HL-60/S4 treated with phorbol 12-myristate 13-acetate at 8.2 ng/mL for 4 days and 3 days (cell line): Measurements from ENCODE around the gene C14orf132.

Source experiments
- in situ Hi-C: fragments of 300-500 bp; cut with MboI; formaldehyde crosslinking; loops from 2 replicates; pipeline ENCODE4 v1.15.0; 2022; ENCODE audit warnings: low sequenced_read_pairs

The C14orf132 gene

DNA sequence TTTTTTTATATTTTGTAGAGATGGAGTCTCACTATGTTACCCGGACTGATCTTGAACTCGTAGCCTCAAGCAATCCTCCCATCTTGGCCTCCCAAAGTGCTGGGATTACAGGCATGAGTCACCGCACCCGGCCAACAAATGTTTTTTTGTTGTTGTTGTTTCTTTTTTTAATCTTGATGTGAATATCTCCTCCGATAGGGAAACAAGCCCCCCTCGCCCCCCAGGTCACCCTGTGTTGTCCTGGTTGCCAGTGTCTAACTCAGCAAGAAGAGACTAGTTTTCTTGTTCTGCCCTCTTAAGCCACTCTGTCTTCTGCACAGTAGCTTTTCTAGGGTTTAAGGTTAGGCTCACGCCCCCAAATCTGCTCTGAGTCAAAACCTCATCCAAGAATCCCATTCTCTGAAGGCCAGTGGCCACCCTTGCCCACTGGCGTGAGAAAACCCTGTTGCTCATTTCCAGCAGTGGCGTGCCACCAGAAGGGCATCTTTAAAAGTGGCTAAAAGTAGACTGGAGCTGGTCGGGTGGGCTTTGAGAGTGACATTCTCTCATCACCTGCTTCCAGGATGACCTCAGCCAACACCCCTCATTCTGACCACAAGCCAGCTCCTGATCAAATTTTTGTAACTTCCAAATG lies 42.7 kb downstream of the C14orf132 start:
- in situ Hi-C loops = loop anchor here (25.0 kb wide), 1 partner anchor 355 kb away; no protein-coding TSS in a partner anchor

DNA sequence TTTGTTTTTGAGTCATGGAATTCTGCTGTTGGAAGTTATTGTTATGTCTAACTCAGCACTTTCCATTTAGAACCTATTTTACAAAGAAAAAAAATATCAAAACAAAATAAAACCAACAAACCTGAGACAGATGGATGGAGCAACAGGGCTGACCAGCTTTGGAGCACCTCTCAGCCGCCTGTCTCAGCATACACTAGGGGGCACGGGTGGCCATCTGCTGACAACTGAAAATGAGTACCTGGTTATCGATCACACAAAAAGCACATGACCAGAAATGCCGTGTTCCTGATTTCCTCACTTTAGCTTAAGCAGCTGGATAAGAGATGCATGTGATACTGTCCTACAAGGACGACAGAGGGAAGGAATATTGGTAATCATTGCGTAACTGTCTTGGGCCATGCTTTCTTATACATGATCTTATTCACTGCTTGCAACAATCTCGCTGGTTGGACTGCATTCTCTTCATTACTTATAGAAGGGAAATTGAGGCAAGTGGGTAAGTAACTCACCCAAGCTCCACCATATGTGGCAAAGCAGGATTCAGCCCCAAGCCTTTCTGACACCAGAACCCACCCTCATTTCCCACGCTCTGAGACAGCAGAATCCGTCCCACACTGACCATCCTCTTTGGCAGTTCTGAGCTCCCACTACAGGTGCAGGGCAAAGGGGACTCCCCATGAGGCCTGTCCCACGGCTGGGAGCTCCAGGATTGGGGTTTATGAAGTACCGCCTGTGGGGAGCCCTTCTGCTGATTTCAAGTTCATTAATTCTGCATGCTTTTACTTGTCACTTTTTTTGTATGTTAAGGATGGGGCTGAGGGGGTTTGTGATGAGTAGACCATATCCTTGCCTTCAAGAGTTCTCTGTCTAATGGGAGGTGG lies 43.5 kb downstream of the C14orf132 start:
- in situ Hi-C loops = loop anchor here (25.0 kb wide), 1 partner anchor 355 kb away; no protein-coding TSS in a partner anchor

DNA sequence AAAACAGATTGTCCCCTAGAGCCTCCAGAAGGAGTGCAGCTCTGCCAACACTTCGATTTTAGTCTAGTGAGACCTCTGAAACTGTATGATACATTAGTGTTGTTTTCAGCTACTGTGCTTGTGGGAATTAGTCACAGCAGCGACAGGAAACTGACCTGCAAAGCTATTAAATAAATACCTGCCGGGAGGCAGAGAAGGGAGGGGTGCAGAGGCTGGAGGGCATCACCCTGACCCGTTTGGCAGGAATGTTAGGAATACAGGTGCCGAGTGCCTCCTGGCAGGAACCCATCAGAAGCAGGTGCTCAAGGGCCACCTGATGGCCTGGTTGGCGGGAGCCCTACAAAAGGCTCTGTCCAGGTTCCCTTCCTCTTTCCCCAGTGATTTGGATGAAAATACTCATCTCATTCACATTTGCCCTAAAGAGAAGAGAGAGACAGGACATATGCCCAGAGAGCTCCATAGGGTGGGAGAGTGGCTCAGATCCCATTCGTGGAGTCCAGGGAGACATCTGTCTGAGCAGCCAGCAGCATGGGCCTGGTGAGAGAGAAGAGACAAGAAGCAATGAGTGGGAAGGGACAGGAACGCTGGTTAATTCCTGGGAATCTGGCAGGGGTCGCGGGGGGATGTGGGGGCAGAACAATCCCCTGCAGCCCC lies 44.6 kb downstream of the C14orf132 start:
- in situ Hi-C loops = loop anchor here (25.0 kb wide), 1 partner anchor 354 kb away; no protein-coding TSS in a partner anchor

DNA sequence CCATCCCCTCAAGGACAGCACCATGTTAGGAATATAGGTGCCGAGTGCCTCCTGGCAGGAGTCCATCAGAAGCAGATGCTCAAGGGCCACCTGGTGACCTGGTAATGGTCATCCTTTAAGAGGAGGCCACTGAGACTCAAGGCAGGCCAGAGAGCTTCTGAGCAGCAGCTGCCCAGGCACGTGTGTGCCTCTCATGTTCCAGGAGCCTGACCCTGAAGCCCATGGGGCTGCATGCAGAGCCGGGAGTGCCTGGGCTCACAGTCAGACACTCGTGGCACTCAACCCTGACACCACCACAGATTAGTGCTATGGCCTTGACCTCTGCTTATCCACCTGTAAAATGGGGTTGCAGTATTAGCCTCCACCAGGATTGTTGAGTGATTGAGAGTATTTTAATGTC lies 45.6 kb downstream of the C14orf132 start:
- in situ Hi-C loops = loop anchor here (25.0 kb wide), 1 partner anchor 353 kb away; no protein-coding TSS in a partner anchor

DNA sequence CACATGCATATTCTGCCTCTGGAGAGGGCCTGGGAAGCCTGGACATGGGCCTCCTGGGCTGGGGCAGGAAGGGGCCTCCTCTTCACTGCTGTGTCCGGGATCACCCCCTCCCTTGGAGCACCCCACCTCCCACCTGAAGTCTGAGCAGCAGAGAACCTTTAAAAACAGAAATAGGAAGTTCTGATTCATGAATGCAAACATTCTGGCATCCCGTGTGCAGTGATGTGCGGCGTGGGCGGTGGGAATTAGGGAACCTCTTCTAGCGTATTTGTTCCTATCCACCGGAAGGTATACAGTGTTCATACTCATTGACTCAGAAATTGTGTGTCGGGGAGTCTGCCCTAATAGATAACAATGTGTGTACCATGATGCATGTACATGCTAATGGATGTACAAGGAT lies 46.2 kb downstream of the C14orf132 start:
- in situ Hi-C loops = loop anchor here (25.0 kb wide), 1 partner anchor 352 kb away; no protein-coding TSS in a partner anchor

DNA sequence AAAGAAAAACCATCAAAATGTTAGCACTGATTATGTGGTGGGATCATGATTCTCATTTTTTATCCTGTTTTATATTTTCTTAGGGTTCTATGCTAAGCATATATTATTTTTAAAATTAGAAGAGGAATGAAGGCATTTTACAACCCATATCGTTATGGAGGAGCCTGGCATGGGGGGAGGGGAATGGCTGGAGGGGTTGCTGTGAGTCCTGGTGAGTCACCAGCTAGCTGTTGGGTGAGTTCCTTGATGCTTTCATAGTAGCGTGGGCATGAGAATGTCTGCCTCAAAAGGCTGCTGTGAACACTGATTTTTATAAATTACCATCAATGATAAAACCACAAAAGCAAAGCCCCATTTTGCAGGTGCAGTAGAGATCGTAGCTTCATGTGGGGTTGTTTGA lies 46.9 kb downstream of the C14orf132 start:
- in situ Hi-C loops = loop anchor here (25.0 kb wide), 1 partner anchor 351 kb away; no protein-coding TSS in a partner anchor

DNA sequence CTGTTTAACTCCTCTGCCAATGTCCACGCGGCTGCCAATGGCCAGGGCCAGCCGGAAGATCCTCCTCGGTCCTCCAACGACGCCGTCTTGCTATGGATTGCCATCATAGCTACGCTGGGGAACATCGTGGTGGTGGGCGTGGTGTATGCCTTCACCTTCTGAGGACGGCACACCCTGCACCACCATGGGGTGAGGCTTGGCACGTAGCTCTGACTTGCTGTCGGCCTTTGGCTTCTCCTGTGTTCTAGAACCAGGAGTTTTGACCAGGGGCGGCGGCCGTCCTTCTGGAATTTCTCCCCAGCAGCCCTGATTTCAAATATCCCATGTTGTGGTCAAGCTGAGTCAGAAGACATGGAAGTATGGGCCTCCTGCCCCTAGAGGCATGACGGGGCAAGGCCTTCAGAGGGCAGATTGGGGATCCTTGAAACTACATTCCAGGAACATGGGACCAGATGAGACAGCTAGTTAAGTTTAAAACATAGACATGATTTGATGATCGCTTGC lies 47.5 kb downstream of the C14orf132 start:
- in situ Hi-C loops = loop anchor here (25.0 kb wide), 1 partner anchor 351 kb away; no protein-coding TSS in a partner anchor

DNA sequence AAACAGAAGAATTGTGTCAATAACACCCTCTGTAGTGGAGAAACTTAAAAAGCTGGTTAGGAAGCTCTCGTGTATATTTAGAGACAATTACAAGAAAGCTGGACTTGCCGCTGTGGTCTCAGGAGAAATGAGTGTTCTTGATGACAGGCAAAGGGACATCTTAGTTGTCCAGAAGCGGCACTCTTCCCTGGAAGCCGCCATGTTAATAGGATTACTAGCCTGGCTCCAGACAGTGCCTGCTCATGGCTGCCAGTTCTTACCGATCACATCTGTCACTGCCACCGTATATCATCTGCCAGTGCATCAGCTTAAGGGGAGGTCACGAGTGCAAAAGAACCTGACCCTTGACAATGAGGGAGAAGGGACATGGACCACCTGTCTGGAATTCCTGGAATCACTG lies 48.9 kb downstream of the C14orf132 start:
- in situ Hi-C loops = loop anchor here (25.0 kb wide), 1 partner anchor 349 kb away; no protein-coding TSS in a partner anchor

DNA sequence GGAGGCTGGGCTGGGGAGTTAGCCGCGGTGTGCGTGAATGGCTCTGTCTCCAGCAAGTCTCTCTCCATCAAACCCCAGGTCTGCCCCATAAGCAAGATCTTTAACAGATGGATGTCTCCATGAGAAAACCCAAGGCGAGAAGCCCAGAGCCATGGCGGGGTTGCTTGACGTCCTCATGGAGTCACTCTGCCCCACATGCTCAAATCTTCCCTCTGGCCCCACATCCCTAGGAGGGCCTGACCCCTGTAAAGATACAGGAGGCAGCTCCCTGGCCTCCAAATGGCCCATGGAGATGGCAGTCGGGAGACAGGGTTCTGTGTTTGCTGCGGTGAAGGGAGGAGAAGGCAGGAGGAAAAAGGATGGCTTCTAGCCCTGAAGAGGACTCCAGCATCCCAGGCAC lies 49.3 kb downstream of the C14orf132 start:
- in situ Hi-C loops = loop anchor here (25.0 kb wide), 1 partner anchor 349 kb away; no protein-coding TSS in a partner anchor

DNA sequence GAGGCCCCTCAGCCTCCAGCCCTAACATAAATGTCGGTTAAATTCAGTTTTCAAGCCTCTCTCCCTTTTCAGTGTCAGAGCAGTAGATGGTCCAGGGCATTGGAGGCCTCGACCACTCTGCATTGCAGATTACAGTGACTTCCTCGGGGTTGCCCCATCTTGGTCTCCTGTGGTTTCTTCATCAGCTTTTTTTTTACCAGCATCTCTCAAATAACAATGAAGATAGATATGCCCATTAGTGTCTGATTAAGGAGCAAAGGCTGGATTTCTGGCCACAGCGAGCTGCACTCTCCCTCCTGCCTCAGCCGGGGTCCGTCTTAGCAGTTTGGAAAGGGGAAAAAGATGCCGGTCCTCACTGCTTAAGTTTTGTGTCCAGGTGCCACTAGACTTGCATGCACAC lies 49.7 kb downstream of the C14orf132 start:
- in situ Hi-C loops = loop anchor here (25.0 kb wide), 1 partner anchor 348 kb away; no protein-coding TSS in a partner anchor

DNA sequence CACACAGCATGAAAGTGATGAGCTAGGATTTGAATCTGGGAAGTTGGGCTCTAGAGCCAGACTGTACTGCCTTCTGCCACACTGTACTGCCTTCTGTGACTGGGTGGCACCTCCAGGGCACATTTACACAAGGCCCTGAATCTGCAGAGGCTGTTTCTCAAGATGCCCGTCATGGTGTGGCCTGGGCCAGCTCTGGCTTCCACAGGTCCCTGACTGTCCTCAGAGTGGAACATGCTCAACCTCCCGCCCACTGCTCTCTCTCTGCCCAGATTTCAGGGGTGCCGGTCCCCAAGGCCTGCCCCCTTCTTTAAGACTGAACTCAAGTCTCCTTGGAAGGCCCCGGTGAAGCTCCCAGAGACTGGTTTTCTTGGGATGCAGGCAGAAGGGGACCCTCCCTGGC lies 50.2 kb downstream of the C14orf132 start:
- in situ Hi-C loops = loop anchor here (25.0 kb wide), 1 partner anchor 348 kb away; no protein-coding TSS in a partner anchor

DNA sequence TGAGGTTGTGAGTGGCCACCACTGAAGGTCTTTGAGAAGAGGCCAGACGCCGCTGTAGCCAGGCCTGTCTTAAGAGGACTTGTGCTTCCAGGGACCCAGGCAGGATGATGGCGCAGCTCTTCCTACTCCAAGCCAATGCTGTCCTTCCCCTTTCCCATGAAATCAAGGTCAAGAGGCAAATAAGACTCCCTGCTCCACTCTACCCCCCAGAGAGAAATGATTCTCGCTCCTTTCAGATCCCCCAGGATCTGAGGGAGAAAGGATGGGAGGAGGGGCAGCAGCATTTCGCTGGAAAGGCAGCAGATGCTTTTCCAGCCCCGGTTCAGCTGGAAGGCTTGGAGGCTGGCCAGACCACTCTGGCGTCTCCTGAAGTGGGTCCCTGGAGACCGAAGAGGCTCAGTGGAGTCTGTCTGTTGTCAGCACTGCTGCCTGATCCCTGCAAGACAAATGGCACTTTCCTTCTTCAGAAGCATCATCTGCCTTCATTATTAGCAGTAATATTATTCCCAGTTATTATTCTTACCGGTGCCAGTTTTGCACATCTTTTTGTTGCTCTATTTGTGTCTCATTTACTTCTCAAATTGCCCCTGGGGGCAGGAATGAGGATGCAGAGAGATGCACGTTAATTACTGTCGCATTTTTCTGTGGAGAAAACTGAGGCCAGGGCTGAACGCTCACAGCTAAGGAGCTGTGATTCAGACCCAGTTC lies 51.4 kb downstream of the C14orf132 start:
- in situ Hi-C loops = loop anchor here (25.0 kb wide), 1 partner anchor 347 kb away; no protein-coding TSS in a partner anchor

DNA sequence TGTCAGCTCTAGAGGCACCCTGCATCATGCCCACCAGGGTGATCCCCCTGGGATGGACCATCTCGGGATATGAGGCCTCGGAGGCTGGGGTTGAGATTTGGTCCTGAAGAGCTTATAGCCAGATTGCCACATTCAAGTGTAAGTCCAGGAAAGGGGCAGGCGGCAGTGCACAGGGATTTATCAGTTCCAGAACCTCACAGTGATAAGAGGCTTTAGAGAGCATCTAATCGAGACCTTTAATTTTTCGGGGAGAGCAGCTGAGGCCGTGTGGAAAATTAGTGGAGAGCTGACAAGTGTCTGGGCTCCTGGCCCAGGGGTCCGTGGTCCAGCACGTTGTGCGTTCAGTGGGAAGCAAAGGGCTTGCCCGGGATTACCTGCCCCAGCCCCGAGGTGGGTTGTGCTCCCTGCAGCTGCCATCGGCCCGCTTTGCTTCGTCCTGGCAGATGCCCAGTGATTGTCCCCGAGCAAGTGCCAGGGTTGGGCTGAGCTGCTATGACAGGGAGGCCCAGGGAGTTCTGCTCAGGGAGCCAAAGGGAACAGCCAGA lies 52.1 kb downstream of the C14orf132 start:
- in situ Hi-C loops = loop anchor here (25.0 kb wide), 1 partner anchor 346 kb away; no protein-coding TSS in a partner anchor

DNA sequence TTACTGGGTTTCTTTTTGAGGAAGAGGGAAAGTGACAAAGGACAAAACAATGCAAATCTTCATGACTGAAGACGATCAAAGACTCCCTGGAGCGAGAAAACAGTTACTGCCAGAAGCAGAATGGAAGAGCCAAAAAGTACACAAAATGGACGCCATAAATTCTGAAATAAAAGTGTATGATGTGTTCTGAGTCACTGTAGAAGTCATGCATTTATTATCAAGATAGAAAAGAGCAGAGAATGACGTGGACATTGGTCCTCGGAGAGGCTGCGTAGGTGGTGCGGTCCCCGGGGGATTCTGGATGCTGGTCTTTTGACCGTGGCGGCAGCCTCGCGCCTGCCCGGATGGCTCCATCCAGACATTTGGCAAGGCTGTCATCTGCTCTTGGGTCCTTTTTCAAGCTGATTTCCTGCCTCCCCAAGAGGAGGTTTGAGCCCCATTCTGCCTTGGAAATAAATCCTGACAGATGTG lies 52.8 kb downstream of the C14orf132 start:
- in situ Hi-C loops = loop anchor here (25.0 kb wide), 1 partner anchor 345 kb away; no protein-coding TSS in a partner anchor

DNA sequence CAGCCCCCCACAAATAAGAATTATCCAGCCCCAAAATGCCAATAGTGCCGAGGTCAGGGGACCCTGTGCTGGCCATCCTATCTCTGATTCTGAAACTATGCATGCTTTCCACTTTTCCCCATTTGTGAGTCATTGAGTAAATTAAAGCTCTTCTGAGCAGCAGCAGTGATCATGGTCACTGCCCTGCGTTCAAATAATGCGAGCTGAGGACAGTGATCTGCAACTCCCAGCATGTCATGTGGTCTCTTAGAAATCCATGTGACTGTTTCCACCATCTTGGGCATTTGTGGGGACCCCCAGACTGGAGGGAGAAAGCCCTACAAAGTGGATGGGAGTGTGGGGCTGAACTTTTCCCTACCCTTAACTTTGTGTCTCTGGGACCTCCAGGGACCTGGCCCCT lies 53.8 kb downstream of the C14orf132 start:
- in situ Hi-C loops = loop anchor here (25.0 kb wide), 1 partner anchor 344 kb away; no protein-coding TSS in a partner anchor

DNA sequence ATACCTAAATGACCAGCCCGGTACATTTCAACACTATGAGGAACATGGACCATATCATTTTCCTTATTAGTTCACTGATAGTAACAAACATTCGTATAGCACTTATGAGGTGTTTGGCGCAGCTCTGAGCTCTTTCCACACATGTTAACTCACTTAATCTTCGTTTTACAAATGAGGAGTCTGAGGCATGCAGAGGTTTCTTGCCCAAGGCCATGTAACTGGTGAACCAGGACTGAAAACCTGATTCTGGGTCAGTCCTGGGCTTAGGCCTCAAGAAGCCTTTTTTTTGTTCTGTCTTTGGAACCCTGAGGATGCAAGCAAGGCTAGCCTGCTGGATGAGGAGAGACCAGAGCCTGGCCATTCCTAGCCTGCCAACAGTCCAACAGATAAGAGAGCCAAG lies 55.0 kb downstream of the C14orf132 start:
- in situ Hi-C loops = loop anchor here (25.0 kb wide), 1 partner anchor 343 kb away; no protein-coding TSS in a partner anchor

DNA sequence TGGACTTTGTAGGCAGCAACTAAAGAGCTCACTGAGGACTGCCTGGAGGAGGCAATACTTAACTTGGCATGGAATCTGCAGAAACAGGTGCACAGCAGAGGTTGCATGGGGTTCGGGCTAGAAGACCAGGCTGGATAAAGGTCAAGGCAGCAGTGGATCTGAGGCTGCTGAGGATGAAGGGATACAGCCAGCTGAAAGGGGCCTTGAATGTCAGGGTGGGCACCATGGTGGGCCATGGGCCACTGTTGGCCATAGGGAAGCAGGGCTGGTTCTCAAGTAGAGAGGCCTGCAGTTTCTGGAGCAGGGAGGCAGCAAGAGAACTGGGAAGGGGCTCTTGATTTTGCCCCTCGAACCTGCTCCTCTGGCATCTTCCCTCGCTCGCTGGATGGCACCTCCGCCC lies 55.5 kb downstream of the C14orf132 start:
- in situ Hi-C loops = loop anchor here (25.0 kb wide), 1 partner anchor 343 kb away; no protein-coding TSS in a partner anchor

DNA sequence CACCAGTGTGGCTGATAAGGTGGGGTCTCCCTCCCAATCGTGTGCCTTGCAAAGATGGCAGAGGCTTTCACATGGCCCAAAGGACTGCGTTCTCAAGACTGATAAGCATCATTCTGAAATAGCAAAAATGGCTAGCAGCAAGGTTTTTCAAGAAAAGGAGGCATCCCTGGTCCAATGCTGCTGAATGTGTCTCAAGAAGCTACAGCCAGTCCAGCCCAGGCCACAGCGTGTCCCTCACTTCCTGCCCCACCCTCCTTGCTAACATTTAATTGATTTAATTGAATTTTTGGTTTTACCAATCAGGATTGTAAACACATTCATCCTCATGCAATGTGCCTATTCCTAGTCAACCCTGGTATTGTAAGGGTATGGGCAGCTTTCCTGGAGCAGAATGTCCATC lies 55.9 kb downstream of the C14orf132 start:
- in situ Hi-C loops = loop anchor here (25.0 kb wide), 1 partner anchor 342 kb away; no protein-coding TSS in a partner anchor
